Activated CD4-positive, alpha-beta T cell treated with anti-CD3 and anti-CD28 coated beads, Interleukin-2, amount 50 U/mL, for 48 hours (primary cell): Measurements from ENCODE around the gene ATP1B4.
A peak's percentile ranks its signal among the peaks of the same experiment; 100 is the strongest.
"Not testable (repeated sequence)": the region's sequence is repeated elsewhere in the genome, so short reads cannot be mapped to it uniquely, and the experiment has no call there.

Experiments used
- DNase-seq, 2 experiments: peaks; one replicate each; pipeline ENCODE4 v3.0.0-alpha.2; 2020

Gene ATP1B4

GRCh38 chrX:120361764-120362305, at the start of gene ATP1B4:
TSS of gene ATP1B4 (plus strand) at chrX:120362089. CDS start at chrX:120362169, 80 bp downstream.
- no peak for DNase-seq

DNA sequence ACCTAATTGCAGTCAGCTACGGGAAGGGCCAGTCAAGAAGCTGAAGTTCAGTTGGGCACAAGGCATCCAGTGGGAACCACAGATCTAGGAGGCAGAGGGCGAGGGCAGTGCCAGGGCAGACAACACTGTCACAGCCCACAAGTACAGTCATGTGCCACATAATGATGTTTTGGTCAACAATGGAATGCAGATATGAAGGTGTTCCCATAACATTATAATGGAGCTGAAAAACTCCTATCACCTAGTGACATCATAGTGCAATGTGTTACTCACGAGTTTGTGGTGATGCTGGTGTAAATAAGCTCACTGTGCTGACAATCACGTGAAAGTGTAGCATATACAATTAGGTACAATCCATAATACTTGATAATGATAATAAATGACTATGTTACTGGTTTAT, 46.1 kb upstream of the ATP1B4 start:
- DNase-seq = no peak

DNA sequence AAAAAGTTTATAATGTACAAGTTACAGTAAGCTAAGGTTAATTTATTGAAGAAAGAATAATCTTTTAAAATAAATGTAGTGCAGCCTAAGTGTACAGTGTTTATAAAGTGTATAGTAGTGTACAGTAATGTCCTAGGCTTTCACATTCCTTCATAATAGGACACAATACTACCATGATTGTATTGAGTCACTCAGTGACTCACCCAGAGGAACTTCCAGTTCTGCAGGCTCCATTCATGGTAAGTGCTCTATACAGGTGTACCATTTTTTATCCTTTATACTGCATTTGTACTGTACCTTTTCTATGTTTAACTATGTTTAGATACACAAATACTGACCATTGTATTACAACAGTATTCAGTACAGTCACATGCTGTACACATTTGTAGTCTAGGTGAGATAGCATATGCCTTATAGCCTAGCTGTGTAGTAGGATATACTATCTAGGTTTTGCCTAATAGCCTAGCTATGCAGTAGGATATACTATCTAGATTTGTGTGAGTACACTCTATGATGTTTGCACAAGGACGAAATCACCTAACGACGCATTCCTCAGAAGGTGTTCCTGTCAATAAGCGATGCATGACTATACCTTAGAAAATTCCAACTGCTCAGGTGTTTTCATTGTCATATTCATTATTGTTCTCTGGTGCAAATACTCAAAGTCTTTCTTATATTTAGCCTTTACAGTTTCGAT, 45.2 kb upstream of the ATP1B4 start:
- no peak for DNase-seq

DNA sequence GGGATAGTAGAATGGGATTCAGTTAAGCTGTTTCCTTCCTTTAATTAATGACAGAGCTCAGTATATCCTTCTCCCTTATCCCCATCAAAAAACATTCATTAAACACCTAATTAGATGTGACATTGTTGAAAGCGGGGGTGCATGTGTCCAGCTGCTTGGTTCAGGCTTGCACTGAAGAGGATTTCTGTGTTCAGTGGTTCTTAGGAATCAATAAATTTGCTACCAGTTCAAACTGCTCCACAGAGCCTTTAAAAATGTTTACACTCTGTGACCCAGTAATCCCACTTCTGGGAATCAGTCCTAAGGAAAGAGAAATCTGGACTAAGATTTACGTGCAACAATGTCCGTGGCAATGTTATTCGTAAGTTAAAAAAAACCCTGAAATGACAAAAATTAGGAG, 43.5 kb upstream of the ATP1B4 start:
- DNase-seq = no peak

GRCh38 chrX:120321520-120322281, 40.2 kb upstream of the ATP1B4 start:
- no peak for DNase-seq

DNA sequence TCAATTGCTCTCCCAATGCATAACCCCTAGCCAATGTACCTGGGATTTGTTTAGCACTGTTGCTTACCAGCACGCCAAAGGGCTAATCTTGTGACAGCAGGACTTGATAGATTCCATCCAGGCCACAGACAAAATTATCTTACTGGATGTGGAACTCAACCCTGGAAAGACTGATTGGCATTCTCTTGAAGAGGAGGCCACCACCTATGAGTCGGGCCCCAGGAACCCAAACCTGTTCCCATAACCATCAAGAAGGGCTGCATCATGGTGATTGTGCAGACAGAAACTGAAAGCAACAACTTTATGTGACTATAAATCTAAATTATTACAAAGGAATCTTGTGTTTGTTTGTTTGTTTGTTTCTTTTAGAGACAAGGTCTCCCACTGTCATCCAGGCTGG, 30.8 kb upstream of the ATP1B4 start:
- DNase-seq = no peak

- DNase-seq = no peak
These were observed 29.5 kb upstream of the ATP1B4 start for GRCh38 chrX:120332394-120332793.

DNA sequence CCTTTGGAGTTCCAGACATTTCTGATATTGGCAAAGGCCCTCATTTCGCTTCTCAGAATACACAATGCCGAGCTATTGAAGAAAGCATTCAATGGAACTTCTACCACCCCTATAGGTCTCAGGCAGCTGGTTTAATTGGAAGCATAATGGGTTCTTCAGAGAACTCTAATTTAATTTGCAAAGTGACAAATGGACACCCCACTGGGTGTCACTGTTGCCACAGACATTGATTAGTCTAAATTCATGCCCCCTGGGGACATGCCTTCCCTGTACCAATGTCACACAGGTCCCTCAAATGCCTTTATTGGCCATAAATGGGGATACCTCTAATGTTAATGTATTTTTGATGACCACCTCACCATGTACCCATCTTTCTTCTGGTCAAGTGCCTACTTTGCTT, 27.7 kb upstream of the ATP1B4 start:
- no peak for DNase-seq

DNA sequence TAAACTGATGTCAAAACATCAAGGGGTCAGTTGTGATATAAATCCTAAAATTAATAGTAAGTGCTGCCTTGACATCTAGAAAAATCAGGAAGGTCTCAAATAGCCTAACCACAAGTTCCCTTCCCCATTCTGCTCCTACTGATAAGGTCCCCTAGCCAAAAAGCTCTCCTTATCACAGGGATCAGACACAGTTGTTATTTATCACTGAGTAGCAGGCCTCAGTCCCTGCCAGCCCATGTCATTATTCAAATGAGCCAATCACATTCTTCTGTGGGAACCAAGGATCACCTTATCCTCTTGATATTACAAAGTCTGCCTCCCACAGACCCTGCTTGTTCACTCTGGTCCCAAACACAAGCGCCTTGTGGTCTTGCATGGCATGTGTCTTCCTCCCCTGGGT, 27.3 kb upstream of the ATP1B4 start:
- no peak for DNase-seq

GRCh38 chrX:120335289-120335688, 26.6 kb upstream of the ATP1B4 start:
- no peak for DNase-seq

GRCh38 chrX:120336899-120337298, 25.0 kb upstream of the ATP1B4 start:
- no peak for DNase-seq

GRCh38 chrX:120344566-120344965, 17.3 kb upstream of the ATP1B4 start:
- not testable (repeated sequence) for DNase-seq

- no peak for DNase-seq
These were observed 11.3 kb upstream of the ATP1B4 start for GRCh38 chrX:120350450-120351138.

GRCh38 chrX:120356084-120356483, 5.8 kb upstream of the ATP1B4 start:
- DNase-seq = no peak

DNA sequence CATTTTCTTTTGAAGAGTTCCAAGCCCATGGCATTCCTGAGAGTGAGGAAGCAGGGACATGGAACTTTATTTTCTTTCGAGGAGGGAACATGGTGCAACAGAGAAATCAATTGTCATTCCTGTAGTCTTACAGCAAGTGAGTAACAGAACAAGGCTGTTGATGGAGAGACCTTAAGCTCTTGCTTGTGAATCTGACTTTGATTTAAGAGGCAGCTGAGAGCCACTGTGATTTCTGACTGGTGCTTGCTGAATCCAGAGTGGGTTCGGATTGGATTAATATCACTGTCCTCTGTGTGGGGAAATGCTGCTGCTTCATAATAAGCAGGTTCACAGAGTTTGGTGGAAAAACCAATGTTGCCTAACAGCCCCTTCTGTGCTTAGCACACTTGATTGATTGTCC, 4.7 kb upstream of the ATP1B4 start:
- DNase-seq = no peak

GRCh38 chrX:120358737-120359456, 3.0 kb upstream of the ATP1B4 start:
- peak; percentile 21 to 53 for DNase-seq

DNA sequence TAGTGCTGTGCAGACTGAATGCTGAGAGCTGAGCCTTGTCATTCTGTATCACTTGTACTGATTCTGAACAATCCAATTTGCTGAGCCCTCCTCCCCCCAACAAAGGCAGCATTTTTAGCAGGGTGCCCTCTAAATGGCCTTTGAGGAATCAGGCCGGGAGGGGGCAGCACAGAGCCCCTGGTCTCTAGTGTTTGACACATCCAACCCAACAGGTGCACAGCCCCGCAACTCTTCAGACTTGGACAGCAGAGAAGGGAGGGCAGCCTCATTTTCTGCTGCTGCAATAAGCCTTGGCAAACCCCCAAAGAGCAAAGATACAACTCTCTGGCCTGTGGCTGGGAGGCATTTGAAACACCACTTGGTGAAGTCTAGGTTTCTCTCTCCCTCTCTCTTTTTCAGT, 3.4 kb downstream of the ATP1B4 start:
- peak; percentile 58 to 64 for DNase-seq

GRCh38 chrX:120365968-120366367, 4.1 kb downstream of the ATP1B4 start:
- no peak for DNase-seq

GRCh38 chrX:120366794-120367193, 4.9 kb downstream of the ATP1B4 start:
- DNase-seq = no peak

- no peak for DNase-seq
These were observed 5.7 kb downstream of the ATP1B4 start for GRCh38 chrX:120367402-120368109.

DNA sequence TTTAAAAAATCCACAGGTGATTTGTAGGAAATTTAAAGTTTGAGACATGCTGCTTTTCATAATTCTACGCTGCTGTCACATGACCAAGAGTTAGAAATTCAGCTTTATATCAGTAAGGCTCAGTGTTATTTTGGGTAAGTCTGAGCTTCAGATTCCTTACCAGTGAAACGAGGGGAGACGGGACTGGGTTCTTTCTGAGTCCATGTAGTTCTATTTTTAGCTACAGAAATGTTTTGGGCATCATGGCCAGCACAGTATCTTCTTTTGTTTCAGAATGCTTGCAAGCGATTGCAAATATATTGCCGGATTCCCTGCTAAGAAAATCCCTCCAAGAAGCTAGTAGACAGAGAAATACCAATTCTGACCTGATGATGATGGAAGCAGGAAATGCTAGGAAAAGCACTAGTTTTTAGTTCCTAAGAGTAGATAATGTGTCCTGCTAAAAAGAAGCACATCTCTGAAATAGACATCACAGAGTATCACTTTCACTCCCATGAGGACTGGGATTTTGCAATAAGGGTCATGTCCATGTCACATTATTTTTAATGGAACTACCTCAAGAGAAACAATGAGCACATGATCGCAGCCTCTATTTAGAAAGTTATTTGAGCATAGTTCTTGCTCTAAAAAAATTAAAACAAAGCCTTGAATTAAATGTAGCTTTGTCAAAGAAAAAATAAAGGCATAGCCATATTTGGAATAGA, 10.9 kb downstream of the ATP1B4 start:
- DNase-seq = no peak

DNA sequence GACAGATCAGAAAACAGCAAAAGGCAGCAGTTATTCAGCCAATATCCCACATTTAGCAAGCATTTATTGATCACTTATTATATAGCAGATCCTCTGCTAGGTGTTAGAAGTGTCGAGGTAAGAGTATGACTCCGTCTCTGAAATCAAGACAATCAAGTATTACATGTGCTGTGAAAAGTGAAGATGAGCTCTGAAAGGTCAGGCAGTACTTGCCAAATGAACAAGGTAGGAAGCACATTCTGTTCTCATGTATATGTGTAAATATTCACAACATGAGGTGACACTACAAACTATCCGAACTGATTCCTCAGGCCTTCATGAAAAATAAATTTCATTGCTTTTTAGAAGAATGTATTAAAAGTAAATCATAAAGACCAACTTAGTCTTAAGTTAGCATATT, 15.3 kb downstream of the ATP1B4 start:
- DNase-seq = no peak
